GM12801 (cell line): ENCODE data around the gene NUP210L.

ENCODE experiments used
- TF ChIP-seq, protein P1 (sequence below): IDR thresholded peaks from one replicate; pipeline ENCODE4 v1.5.1; 2011; ENCODE audit warnings: control low read depth; ENCODE audit not compliant: insufficient read length; ENCODE audit errors: extremely low read depth

Gene NUP210L

DNA sequence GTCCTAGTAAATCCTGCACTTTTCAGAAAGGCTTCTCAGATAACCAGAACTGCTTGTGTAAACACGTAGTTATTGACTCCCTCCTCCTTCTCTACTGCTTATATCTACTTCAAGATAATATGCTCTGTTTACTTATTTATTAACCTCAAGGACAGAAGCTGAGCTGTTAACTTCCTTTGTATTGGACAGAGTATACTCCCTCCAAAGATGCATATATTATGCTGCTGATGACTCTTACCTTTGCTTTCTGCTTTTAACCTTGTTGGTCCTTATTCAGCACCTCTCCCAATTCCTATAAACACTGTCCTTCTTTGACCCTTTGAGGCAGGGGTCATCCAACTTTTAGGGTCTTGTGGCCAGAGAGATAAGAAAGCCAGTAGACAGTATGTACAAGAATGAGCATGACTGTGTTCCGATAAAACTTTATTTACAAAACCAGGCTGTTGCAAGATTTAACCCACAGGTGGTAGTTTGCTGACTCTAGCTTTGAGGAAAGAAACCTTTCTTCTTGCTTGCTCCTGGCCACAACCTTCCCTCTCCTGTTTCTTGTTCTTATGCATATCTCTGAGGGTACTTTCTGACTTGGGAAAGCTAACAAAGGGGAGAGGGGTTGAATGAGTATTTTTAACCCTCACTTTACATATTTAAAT lies 32.1 kb upstream of the NUP210L start:
- TF ChIP-seq, protein P1, sequence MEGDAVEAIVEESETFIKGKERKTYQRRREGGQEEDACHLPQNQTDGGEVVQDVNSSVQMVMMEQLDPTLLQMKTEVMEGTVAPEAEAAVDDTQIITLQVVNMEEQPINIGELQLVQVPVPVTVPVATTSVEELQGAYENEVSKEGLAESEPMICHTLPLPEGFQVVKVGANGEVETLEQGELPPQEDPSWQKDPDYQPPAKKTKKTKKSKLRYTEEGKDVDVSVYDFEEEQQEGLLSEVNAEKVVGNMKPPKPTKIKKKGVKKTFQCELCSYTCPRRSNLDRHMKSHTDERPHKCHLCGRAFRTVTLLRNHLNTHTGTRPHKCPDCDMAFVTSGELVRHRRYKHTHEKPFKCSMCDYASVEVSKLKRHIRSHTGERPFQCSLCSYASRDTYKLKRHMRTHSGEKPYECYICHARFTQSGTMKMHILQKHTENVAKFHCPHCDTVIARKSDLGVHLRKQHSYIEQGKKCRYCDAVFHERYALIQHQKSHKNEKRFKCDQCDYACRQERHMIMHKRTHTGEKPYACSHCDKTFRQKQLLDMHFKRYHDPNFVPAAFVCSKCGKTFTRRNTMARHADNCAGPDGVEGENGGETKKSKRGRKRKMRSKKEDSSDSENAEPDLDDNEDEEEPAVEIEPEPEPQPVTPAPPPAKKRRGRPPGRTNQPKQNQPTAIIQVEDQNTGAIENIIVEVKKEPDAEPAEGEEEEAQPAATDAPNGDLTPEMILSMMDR: no peak

DNA sequence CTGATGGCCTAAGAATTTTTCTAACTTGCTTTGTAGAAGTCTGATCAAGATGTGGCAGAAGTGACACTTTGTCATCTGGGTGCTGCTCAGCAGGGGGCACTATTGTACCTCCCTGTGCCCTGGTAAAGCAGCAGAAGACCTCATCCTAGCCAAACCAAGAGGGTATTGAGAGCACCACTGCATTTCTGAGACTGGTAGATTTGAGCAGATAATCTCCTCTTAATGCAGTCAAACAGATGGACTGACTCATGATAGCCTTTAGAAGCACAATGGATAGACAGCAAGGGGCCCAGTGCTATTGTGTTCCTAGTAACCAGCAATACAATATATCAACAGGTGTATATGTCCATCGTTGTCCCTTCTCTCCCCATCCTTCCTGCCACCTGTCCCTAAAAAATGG lies 31.3 kb upstream of the NUP210L start:
- TF ChIP-seq, protein P1: no peak

DNA sequence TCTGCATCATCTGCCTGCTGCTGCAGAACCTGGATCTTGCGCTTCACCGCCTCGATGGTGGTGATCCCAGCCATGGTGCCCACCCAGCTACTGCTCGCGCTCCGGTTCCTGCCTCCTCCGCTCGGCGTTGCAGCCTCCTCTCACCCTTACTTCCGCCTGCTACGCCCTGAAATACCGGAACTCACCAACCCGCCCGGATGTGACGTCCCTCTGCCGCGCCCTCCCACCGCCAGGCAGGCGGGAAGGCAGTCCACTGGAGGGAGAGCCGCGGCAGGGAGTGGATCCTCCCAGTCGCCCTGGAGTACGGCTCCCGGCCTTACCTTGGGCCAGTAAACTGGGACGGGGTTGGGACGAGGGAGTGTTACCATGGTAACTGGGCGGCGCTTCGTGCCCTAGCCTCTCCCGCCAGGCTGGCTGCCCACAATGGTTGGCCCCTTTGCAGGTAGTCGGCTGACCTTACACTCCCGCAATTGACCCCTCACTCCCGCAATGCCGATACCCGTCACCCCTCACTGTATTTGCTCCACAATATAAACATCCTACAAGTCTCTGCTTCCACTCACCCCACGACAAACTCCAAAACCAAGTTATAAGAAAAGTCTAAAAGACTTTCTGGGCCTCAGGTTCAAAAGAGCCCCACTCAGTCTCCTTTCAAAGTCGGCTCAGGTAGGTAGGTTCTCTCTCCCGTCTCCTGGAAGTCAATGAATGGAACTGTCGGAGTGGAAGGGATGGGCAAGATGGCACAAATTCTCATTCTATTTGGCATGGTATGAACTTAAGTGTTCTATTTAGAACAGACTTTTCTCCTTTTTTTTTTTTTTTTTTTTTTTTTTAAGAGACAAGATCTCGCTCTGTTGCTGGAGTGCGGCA lies 28.4 kb upstream of the NUP210L start:
- TF ChIP-seq, protein P1: no peak

DNA sequence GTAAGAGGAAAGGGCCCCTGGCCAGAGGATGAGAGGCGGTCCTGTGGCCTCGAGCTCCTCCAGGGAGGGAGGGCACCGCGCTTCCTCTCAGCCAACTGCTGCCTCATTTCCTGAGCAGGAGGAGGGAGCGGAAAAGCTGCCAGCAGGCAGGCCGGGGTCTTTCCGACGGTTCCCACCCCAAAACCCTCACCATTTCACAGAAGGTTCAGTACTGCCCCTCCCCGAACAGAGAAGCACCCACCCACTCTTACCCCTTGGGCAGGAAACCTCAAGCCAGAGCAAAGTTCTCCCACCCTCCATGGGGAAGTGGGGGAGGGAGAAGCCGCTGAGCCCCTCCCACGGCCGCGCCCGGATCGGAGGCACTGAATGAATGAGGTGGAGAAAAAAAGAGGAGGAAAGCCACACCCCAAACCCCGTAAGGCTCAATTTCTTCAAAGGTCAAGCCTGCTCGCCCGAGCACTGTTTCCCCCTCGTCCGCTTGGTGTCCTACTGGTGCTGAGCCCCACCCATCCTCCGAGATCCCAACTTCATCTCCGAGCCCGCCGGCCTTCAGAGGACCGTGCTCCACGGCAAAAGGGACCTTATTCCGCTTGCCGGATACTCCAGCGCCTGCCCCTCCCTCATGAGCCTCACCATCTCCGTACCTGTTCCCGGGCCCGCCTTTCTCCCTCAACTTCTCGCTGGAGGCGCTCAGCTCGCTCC lies 27.6 kb upstream of the NUP210L start:
- TF ChIP-seq, protein P1: no peak

DNA sequence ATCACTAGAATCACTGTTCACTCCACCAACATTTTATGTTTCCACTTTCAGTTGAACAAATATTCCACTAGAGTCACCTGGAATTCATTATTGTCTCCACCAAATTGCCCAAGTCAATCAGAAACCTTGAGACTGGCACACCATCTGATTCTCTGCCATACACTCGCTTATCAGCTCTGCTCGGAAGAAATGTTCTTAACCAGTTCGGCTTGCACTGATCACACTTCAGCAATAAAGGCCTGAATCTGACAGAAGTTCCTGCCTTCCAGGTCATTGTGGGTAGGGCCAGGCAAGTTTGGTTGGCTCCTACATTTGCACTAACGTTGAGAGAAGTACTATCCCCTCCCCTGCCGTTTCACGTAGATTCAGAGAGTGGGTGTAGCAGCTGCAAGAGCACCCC lies 27.1 kb upstream of the NUP210L start:
- TF ChIP-seq, protein P1: no peak

DNA sequence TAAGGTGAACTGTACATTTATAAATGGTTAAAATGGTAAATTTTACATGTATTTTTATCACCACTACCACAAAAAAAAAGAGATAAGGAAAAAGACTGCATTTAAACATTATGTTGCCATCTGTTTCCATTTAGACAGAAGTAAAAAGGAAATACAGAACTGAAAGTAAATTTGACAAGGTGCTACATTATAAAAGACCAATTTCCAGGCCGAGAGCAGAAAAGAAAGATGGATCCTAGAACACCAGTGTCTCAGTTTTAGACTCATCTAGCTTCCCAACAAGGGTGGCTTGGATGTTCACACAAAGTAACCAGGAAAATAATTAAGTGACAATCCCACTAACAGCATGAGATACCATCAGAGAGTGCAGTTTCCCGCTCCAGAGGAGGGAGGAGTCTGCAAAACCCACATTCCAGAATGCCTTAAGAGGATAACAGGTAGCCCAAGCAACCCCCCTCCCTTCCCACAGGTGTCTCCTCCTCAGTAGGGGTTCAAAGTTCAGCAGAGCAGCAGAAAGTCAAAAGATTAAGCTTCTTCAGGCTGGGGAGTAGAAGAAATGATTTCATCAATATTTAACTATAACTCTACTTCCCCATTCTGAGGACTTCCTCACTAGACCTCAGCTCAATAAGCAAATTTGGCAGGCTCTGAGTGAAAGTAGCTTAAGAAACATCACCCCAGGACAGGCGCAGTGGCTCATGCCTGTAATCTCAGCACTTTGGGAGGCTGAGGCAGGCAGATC lies 25.2 kb upstream of the NUP210L start:
- TF ChIP-seq, protein P1: no peak
